KMS-11 (cell line): ENCODE measurements around the gene HOXD8.

Experiments
- H2AFZ ChIP-seq: fragments of 200-600 bp; sonication (generic); 2 replicates; pipeline ENCODE4 v1.6.1; 2016; ENCODE audit warnings: antibody characterized with exemption, mixed run types, low read depth
- H3K27ac ChIP-seq: fragments of 200-600 bp; sonication (generic); 2 replicates; pipeline ENCODE4 v1.6.1; 2016; ENCODE audit warnings: mild to moderate bottlenecking, mixed run types
- H3K27me3 ChIP-seq: fragments of 200-600 bp; sonication (generic); 2 replicates; pipeline ENCODE4 v1.6.1; 2017; ENCODE audit warnings: mild to moderate bottlenecking, low read depth, mixed run types, moderate library complexity; ENCODE audit not compliant: insufficient read depth
- H3K36me3 ChIP-seq: fragments of 200-600 bp; sonication (generic); 2 replicates; pipeline ENCODE4 v1.6.1; 2017; ENCODE audit warnings: mild to moderate bottlenecking, mixed run types; ENCODE audit not compliant: insufficient read depth
- H3K4me1 ChIP-seq: fragments of 200-600 bp; sonication (generic); 2 replicates; pipeline ENCODE4 v1.6.1; 2016; ENCODE audit warnings: mild to moderate bottlenecking, low read depth, mixed run types; ENCODE audit not compliant: poor library complexity, severe bottlenecking
- H3K4me2 ChIP-seq: fragments of 200-600 bp; sonication (generic); 2 replicates; pipeline ENCODE4 v1.7.0; 2016; ENCODE audit warnings: mild to moderate bottlenecking, mixed run types
- H3K4me3 ChIP-seq: fragments of 200-600 bp; sonication (generic); IDR thresholded peaks from 2 replicates; pipeline ENCODE4 v1.6.1; 2017; ENCODE audit warnings: low read depth, low read length, mixed read lengths; ENCODE audit not compliant: insufficient read depth
- H3K79me2 ChIP-seq: fragments of 200-600 bp; sonication (generic); 2 replicates; pipeline ENCODE4 v1.6.1; 2016; ENCODE audit warnings: low read depth, mixed run types; ENCODE audit not compliant: insufficient read depth
- H3K9ac ChIP-seq: fragments of 200-600 bp; sonication (generic); 2 replicates; pipeline ENCODE4 v1.6.1; 2016; ENCODE audit warnings: mild to moderate bottlenecking, mixed run types
- H4K20me1 ChIP-seq: fragments of 200-600 bp; sonication (generic); 2 replicates; pipeline ENCODE4 v1.6.1; 2016; ENCODE audit warnings: mild to moderate bottlenecking, mixed run types; ENCODE audit not compliant: insufficient read depth
- TF ChIP-seq, protein P1 (sequence below): fragments of 200-600 bp; sonication (generic); conservative IDR thresholded peaks from 2 replicates; pipeline ENCODE4 v1.6.1; 2017; ENCODE audit warnings: low read depth, mild to moderate bottlenecking, antibody characterized with exemption, low read length, moderate library complexity, mixed read lengths

Gene HOXD8

DNA sequence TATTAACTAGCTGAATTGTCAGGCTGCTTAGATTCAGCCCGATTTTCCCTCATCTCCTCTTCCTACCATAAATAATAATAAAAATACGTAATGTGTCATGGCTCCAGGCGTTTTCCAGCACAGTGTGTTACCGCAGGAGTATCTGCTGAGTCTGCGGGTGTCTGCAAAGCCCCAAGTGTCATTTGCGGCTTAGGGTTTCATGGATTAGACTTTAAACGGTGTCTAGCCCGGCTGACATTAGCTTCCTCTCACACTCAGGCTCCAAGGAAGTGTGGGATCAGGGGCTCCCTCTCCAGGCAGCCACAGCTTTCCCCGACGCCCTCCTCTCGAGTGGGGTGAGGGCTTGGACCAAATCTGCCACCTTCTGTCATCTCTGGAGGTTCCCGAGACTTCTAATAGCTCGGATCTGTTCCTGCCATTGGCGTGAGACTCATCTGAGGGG, 44.9 kb downstream of the HOXD8 start:
- no peaks in the 10 kb centered on the region for H3K36me3 ChIP-seq
- TF ChIP-seq, protein P1, sequence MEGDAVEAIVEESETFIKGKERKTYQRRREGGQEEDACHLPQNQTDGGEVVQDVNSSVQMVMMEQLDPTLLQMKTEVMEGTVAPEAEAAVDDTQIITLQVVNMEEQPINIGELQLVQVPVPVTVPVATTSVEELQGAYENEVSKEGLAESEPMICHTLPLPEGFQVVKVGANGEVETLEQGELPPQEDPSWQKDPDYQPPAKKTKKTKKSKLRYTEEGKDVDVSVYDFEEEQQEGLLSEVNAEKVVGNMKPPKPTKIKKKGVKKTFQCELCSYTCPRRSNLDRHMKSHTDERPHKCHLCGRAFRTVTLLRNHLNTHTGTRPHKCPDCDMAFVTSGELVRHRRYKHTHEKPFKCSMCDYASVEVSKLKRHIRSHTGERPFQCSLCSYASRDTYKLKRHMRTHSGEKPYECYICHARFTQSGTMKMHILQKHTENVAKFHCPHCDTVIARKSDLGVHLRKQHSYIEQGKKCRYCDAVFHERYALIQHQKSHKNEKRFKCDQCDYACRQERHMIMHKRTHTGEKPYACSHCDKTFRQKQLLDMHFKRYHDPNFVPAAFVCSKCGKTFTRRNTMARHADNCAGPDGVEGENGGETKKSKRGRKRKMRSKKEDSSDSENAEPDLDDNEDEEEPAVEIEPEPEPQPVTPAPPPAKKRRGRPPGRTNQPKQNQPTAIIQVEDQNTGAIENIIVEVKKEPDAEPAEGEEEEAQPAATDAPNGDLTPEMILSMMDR, result no peak
- no peak overlapping the region for H3K27ac ChIP-seq
- H3K79me2 ChIP-seq, result no peaks in the 10 kb centered on the region
- no peaks in the 10 kb centered on the region for H4K20me1 ChIP-seq
- no peak overlapping the region for H3K4me2 ChIP-seq
- no peaks in the 10 kb centered on the region for H3K4me1 ChIP-seq
- no peak overlapping the region for H2AFZ ChIP-seq
- no peak overlapping the region for H3K9ac ChIP-seq
- no peak overlapping the region for H3K4me3 ChIP-seq
- no peaks in the 10 kb centered on the region for H3K27me3 ChIP-seq

DNA sequence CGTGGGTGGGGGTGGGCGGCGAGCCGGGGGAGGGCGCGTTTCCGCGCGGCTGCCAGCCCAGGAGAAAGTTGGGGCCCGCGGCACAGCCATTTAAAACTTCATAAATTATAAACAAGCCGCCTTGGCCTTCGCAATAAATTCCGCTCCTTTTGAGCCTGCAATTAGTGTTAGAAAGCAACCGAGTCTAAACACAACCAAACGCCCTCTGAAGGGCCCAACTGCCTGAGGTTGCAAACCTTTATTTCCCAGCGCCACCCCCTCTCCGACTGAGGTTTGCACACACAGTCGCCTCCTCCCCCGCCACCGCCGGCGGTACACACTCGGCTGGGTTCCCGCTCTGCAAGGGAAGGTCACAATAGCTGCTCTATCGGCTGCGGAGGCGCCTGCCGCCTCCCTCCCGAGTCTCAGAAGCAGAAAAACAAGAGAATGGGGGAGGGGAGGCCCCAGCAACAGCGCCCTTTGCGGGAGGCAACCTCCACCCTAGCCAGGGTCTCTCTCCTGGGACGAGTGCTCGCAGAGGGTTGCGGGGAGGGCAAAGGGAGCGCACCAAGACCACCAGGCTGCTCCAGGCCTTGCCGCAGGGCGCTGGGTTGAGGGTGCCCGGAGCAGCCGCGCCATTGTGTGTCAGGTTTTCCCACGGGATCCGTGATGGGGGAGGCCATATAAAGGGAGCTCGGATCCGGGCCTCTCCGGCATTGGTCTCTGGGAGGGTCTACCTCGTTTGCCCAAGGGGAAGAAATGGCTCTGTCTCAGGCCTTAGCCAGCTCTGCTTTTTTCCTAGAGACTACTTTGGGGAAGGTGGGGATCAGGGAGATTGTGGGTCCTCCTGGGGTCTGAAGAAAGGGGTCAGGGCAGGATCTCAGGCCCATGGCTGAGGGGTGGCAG, 45.6 kb downstream of the HOXD8 start:
- Histone ChIP-seq H3K4me1 (no peaks in the 10 kb centered on the region), H3K36me3 (no peaks in the 10 kb centered on the region), H3K79me2 (no peaks in the 10 kb centered on the region), H3K4me3 (no peak overlapping the region), H3K27me3 (no peaks in the 10 kb centered on the region), H4K20me1 (no peaks in the 10 kb centered on the region), H3K27ac (no peak overlapping the region), H2AFZ (no peak overlapping the region), H3K4me2 (no peak overlapping the region), H3K9ac (no peak overlapping the region)
- TF ChIP-seq, protein P1, result no peak

DNA sequence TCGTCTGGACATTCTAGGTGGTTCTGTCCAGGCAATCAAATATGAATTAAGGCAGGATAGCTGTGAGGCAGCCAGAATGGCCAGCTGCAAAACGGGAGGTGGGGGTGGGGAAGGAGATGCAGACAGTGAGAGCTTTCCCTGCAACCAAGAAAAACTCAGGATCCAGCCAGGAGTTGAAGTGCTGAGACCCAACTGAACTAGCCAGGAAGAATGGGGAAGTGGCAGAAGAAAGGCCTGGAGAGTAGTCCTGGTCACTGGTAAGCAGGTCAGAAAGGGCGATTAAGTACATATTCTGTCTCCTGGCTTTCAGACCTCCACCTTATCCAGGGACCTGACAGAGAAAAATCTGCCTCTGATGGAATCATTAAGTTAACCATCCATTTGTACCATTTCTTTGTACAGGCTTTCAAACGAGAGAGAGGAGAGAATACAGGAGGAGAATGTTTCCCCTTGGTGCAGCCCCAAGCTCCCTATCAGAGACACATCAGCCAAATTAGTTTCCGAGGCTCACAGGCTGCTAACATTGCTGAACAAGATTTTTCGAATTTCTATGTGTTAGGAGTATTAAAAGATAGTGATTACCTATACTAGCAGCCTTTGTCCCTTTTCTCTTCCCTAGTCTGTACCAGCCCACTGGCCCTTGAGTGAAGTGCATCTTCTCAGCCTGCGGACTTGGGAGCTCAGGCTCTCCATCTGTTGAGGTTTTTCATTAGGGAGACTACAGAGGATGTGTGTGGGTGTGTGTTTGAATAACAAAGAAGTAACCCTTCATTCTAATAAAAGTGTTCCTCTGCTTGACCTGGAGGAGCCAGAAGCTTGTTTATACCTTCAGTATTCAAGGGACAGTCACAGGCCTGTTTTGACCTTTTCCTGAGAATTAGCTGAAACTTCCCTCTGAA, 46.5 kb downstream of the HOXD8 start:
- no peaks in the 10 kb centered on the region for H3K27me3 ChIP-seq

DNA sequence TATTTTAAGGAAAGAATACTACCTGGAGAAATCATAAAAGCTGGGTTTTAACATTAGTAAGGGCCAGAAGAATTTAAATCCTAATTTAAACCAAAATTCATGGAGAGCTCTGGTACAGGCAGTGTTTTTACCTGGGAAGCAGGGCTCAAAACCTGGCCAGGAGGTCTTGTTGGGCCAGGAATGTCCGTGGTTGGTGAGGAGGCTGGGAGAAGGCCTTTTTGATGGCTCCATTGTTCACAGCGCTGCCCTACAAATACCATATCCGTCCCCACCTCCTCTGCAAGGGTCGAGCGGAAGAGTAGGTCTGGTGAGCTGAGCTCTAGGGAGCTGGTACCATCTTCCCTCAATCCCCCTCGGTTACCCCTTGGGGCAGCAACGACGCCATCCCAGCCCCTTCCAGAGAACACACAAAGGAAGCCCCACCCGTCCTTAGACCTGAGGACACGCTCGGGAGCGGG, 48.1 kb downstream of the HOXD8 start:
- no peaks in the 10 kb centered on the region for H3K79me2 ChIP-seq
- no peaks in the 10 kb centered on the region for H4K20me1 ChIP-seq
- no peaks in the 10 kb centered on the region for H3K36me3 ChIP-seq
- TF ChIP-seq, protein P1, result no peak
- no peak overlapping the region for H3K4me3 ChIP-seq
- no peak overlapping the region for H3K4me2 ChIP-seq
- H3K27ac ChIP-seq, result no peak overlapping the region
- no peak overlapping the region for H3K9ac ChIP-seq
- H3K27me3 ChIP-seq, result no peaks in the 10 kb centered on the region
- no peak overlapping the region for H2AFZ ChIP-seq
- no peaks in the 10 kb centered on the region for H3K4me1 ChIP-seq

More for the DNA sequence above, 46.5 kb downstream of the HOXD8 start:
- H3K27ac ChIP-seq, result no peak overlapping the region
- H3K4me1 ChIP-seq, result no peaks in the 10 kb centered on the region
- H3K4me2 ChIP-seq, result no peak overlapping the region
- TF ChIP-seq, protein P1, result no peak
- no peak overlapping the region for H2AFZ ChIP-seq
- no peaks in the 10 kb centered on the region for H3K79me2 ChIP-seq
- no peak overlapping the region for H3K9ac ChIP-seq
- no peak overlapping the region for H3K4me3 ChIP-seq
- H4K20me1 ChIP-seq, result no peaks in the 10 kb centered on the region
- no peaks in the 10 kb centered on the region for H3K36me3 ChIP-seq
